Suprapubic skin (tissue), 4 donors: ENCODE results near the gene TRPM7. TPM values are rescaled to one million over a fixed set of nuclear protein-coding genes. Genes with fewer than 3 reads are reported as not detected.

Source experiments
- DNase-seq, 2 donors: peaks; one replicate each; pipeline ENCODE4 v3.0.0-alpha.2; 2019; ENCODE audit warnings: low spot score in 2 of 2
- H3K27ac ChIP-seq: fragments of 200-600 bp; sonication (generic); one replicate; pipeline ENCODE4 v1.5.1; 2019
- H3K27me3 ChIP-seq: fragments of 200-600 bp; sonication (generic); one replicate; pipeline ENCODE4 v1.5.1; 2019
- H3K36me3 ChIP-seq: fragments of 200-600 bp; sonication (generic); one replicate; pipeline ENCODE4 v1.5.1; 2019
- H3K4me1 ChIP-seq: fragments of 200-600 bp; sonication (generic); one replicate; pipeline ENCODE4 v1.5.1; 2019
- H3K4me3 ChIP-seq: fragments of 200-600 bp; sonication (generic); one replicate; pipeline ENCODE4 v1.5.1; 2019; ENCODE audit warnings: mild to moderate bottlenecking
- H3K9me3 ChIP-seq: fragments of 200-600 bp; sonication (generic); one replicate; pipeline ENCODE4 v1.5.1; 2019
- CTCF ChIP-seq, 2 donors: fragments of 200-600 bp in 1 of 2; fragments of 450-650 bp in 1 of 2; sonication (generic) in 1 of 2; IDR thresholded peaks; one replicate each; pipeline ENCODE4 v1.5.1; 2016 to 2019; ENCODE audit warnings: antibody characterized with exemption in 2 of 2, mild to moderate bottlenecking in 1 of 2, moderate library complexity in 1 of 2
- EP300 ChIP-seq: sonication (generic); formaldehyde crosslinking; IDR thresholded peaks from one replicate; pipeline ENCODE4 v1.6.1; 2017; ENCODE audit warnings: antibody characterized with exemption
- POLR2A ChIP-seq, 2 donors: fragments of 450-650 bp; IDR thresholded peaks; one replicate each; pipeline ENCODE4 v1.6.1; 2017; ENCODE audit warnings: antibody characterized with exemption in 2 of 2, mild to moderate bottlenecking in 2 of 2, moderate library complexity in 2 of 2
- POLR2AphosphoS5 ChIP-seq, 3 donors: sonication (generic); formaldehyde crosslinking; IDR thresholded peaks; one replicate each; pipeline ENCODE4 v1.6.1; 2017; ENCODE audit warnings: antibody characterized with exemption in 3 of 3
- WGBS: methylation state at CpG from one replicate; pipeline ENCODE4 v1.1.5; 2018; 5-methylcytosine and 5-hydroxymethylcytosine counted together
- total RNA-seq, 4 donors: library from RNA; depleted of rRNA; stranded (reverse); fragments of >200 nt; gene quantifications; one replicate each; pipeline ENCODE4 v1.1.0, GENCODE V29; 2016

TRPM7 gene
- total RNA-seq, 4 donors from 2014 or later = 30.8 to 72.0 (median 35.5) TPM

- H3K27me3 ChIP-seq = no peaks in the 10 kb centered on the region
- H3K36me3 ChIP-seq = no peaks in the 10 kb centered on the region
- H3K4me1 ChIP-seq = no peaks in the 10 kb centered on the region
- no peak for DNase-seq
- H3K9me3 ChIP-seq = no peaks in the 10 kb centered on the region
- H3K27ac ChIP-seq = no peak overlapping the region
- 80% methylated on average over 5 of the region's 5 CpGs for WGBS
- H3K4me3 ChIP-seq = no peak overlapping the region
- no peak for TF ChIP-seq POLR2AphosphoS5 (IDR thresholded peaks at IDR 0.05)
- no peak for TF ChIP-seq EP300
- TF ChIP-seq CTCF (IDR thresholded peaks at IDR 0.05) = no peak
- TF ChIP-seq POLR2A (IDR thresholded peaks at IDR 0.05) = no peak
Observed at GRCh38 chr15:50544368-50544767, 142.2 kb downstream of the TRPM7 start.

- Histone ChIP-seq H3K27me3 (no peaks in the 10 kb centered on the region), H3K36me3 (no peaks in the 10 kb centered on the region), H3K27ac (no peak overlapping the region), H3K4me3 (no peak overlapping the region), H3K4me1 (no peaks in the 10 kb centered on the region), H3K9me3 (no peaks in the 10 kb centered on the region)
- TF ChIP-seq EP300 = no peak
- TF ChIP-seq POLR2A (IDR thresholded peaks at IDR 0.05) = no peak
- TF ChIP-seq POLR2AphosphoS5 (IDR thresholded peaks at IDR 0.05) = no peak
- TF ChIP-seq CTCF (IDR thresholded peaks at IDR 0.05) = no peak
- DNase-seq = no peak
- 76% methylated on average over 3 of the region's 3 CpGs for WGBS
Observed at GRCh38 chr15:50543556-50543955, 143.0 kb downstream of the TRPM7 start.

- H3K27ac ChIP-seq = no peak overlapping the region
- no peak overlapping the region for H3K4me3 ChIP-seq
- TF ChIP-seq EP300 (no peak), POLR2A (IDR thresholded peaks at IDR 0.05) (no peak), POLR2AphosphoS5 (IDR thresholded peaks at IDR 0.05) (no peak), CTCF (IDR thresholded peaks at IDR 0.05) (no peak)
- H3K27me3 ChIP-seq = no peaks in the 10 kb centered on the region
- WGBS = 89% methylated on average over 2 of the region's 2 CpGs
- DNase-seq = no peak
- no peaks in the 10 kb centered on the region for H3K4me1 ChIP-seq
- H3K9me3 ChIP-seq = no peaks in the 10 kb centered on the region
- H3K36me3 ChIP-seq = no peaks in the 10 kb centered on the region
Observed at GRCh38 chr15:50542887-50543210, 143.7 kb downstream of the TRPM7 start.

GRCh38 chr15:50531766-50532165, 154.8 kb downstream of the TRPM7 start:
- WGBS = 69% methylated on average over 4 of the region's 4 CpGs
- Histone ChIP-seq H3K9me3 (no peaks in the 10 kb centered on the region), H3K36me3 (no peaks in the 10 kb centered on the region), H3K27me3 (no peaks in the 10 kb centered on the region), H3K4me3 (no peak overlapping the region), H3K27ac (no peak overlapping the region), H3K4me1 (no peaks in the 10 kb centered on the region)
- DNase-seq = no peak
- TF ChIP-seq POLR2A (IDR thresholded peaks at IDR 0.05) = no peak
- no peak for TF ChIP-seq CTCF (IDR thresholded peaks at IDR 0.05)
- TF ChIP-seq POLR2AphosphoS5 (IDR thresholded peaks at IDR 0.05) = no peak
- TF ChIP-seq EP300 = no peak

- WGBS = 96% methylated on average over 4 of the region's 4 CpGs
- TF ChIP-seq POLR2A (IDR thresholded peaks at IDR 0.05) (no peak), POLR2AphosphoS5 (IDR thresholded peaks at IDR 0.05) (no peak), EP300 (no peak), CTCF (IDR thresholded peaks at IDR 0.05) (no peak)
- H3K36me3 ChIP-seq = no peaks in the 10 kb centered on the region
- no peak overlapping the region for H3K4me3 ChIP-seq
- no peak overlapping the region for H3K27ac ChIP-seq
- no peak for DNase-seq
- H3K27me3 ChIP-seq = no peaks in the 10 kb centered on the region
- H3K4me1 ChIP-seq = no peaks in the 10 kb centered on the region
- no peaks in the 10 kb centered on the region for H3K9me3 ChIP-seq
Observed at GRCh38 chr15:50531163-50531562, 155.4 kb downstream of the TRPM7 start.
